Mammary epithelial cell (primary cell): ENCODE results near the gene UBE2H.

Experiments used
- EZH2 ChIP-seq: IDR thresholded peaks from 2 replicates; pipeline ENCODE4 v1.6.1; 2012; ENCODE audit warnings: low read length, inconsistent platforms, borderline replicate concordance
- TF ChIP-seq, protein P1 (sequence below), 2 donors: IDR thresholded peaks in 1 of 2; conservative IDR thresholded peaks in 1 of 2; 2 replicates each; pipeline ENCODE4 v1.5.1; 2011 to 2012; ENCODE audit warnings: inconsistent platforms in 2 of 2, low read length in 2 of 2, mild to moderate bottlenecking in 2 of 2, control low read depth in 1 of 2, low read depth in 1 of 2; ENCODE audit not compliant: insufficient read depth in 1 of 2; ENCODE audit errors: extremely low read depth in 1 of 2

- no peak for TF ChIP-seq EZH2
- TF ChIP-seq, protein P1, sequence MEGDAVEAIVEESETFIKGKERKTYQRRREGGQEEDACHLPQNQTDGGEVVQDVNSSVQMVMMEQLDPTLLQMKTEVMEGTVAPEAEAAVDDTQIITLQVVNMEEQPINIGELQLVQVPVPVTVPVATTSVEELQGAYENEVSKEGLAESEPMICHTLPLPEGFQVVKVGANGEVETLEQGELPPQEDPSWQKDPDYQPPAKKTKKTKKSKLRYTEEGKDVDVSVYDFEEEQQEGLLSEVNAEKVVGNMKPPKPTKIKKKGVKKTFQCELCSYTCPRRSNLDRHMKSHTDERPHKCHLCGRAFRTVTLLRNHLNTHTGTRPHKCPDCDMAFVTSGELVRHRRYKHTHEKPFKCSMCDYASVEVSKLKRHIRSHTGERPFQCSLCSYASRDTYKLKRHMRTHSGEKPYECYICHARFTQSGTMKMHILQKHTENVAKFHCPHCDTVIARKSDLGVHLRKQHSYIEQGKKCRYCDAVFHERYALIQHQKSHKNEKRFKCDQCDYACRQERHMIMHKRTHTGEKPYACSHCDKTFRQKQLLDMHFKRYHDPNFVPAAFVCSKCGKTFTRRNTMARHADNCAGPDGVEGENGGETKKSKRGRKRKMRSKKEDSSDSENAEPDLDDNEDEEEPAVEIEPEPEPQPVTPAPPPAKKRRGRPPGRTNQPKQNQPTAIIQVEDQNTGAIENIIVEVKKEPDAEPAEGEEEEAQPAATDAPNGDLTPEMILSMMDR (conservative IDR thresholded peaks at IDR 0.05 in 1 of 2, IDR thresholded peaks at IDR 0.05 in 1 of 2; ENCODE audit: extremely low read depth in 1 of 2, insufficient read depth in 1 of 2, low read depth in 1 of 2, low read length in 2 of 2) = no peak
These were observed 101.0 kb downstream of the UBE2H start for GRCh38 chr7:129851809-129852208.
